NCI-H1092 treated with DMSO at 0.1 percent for 48 hours (cell line): Measurements from ENCODE around the gene CBLB.
"Not testable (repeated sequence)": the region's sequence is repeated elsewhere in the genome, so short reads cannot be mapped to it uniquely, and the experiment has no call there.

Experiments used
- DNase-seq: peaks from one replicate; lab custom pipeline; 2025; lab: John Stamatoyannopoulos, UW

The CBLB gene

GRCh38 chr3:105786241-105786640 lies 82.6 kb downstream of the CBLB start:
- DNase-seq = no peak

- no peak for DNase-seq
Observed at GRCh38 chr3:105785803-105786202, 83.0 kb downstream of the CBLB start.

GRCh38 chr3:105783631-105784030 lies 85.2 kb downstream of the CBLB start:
- DNase-seq = no peak

DNA sequence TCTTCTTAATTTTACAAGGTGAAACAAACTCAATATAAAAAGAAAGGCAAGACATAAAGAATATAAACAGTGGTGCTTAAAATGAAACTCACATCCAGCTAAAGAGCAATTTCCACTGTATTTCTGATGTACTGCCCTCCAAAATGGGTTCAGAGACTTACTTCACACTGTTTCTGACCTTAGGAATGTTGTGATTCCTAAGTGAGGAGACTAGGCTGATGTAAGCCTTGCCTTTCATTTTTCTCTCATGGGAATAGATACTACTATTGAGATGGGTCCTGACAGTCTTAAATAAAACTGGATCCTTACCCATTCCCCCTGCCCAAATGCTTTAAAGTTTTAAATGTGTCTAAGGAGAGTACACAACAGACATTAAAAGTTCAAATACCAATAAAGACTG lies 86.9 kb downstream of the CBLB start:
- no peak for DNase-seq

DNA sequence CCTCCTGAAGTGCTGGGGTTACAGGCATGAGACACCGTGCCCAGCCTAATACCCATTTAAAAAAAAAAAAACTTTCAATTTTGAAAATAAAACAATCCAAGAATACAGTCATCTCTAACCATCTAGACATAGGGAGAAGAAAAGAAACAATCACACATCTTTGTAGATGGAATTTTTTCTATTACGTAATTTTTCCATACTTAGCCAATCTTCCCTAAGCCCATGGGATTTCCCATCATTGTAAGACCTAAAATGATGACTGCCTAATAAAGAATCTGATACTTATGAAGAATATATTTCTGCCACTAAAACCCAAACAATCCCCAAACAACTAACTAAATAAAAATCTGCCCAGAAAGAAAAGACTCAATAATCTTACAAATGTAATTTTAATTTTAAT lies 88.7 kb downstream of the CBLB start:
- no peak for DNase-seq

DNA sequence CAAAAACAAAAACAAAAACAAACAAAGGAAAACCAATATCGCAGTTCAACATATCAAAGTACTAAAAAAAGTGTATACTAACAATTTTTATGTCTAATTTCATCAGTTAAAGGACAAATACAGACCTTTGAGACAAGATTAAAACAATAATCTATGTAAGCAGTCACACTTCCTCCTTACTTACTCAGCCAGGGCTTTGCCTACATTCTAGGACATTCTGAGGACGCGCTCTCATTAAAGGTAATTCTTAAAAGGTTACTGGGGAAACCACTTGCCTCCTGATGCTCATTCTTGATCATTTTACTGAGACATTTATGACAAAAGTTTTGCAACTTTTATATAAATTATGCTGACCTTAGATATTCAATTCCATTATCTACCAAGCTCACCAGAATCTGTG lies 93.4 kb downstream of the CBLB start:
- DNase-seq = no peak

- no peak for DNase-seq
Observed at GRCh38 chr3:105774444-105775180, 94.2 kb downstream of the CBLB start.

DNA sequence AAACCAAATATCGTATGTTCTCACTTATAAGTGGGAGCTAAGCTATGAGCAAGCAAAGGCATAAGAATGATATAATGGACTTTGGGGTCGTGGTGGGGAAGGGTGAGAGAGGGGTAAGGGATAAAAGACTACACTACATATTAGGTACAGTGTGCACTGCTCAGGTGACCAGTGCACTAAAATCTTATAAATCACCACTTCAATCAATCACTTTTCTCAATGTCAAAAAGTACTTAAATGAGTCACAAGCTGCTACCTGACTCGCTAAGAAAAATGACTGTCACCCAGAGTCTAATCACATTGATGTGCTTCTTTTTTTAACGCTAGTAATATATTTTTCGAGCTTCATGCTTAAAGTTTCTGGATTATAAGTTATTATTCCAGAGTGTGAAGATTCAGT lies 95.5 kb downstream of the CBLB start:
- DNase-seq = no peak

GRCh38 chr3:105772635-105773034 lies 96.2 kb downstream of the CBLB start:
- no peak for DNase-seq

DNA sequence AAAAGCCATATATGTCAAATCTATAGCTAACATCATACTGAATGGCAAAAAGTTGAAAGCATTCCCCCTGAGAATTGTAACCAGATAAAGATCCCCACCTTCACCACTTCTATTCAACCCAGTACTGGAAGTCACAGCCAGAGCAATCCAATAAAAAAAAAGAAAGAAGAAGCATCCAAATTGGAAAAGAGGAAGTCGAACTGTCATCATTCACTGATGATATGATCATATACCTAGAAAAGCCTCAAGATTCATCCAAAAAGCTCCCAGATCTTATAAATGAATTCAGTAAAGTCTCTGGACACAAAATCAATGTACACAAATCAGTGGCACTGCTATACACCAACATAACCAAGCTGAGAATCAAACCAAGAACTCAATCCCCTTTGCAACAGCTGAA lies 97.4 kb downstream of the CBLB start:
- no peak for DNase-seq

GRCh38 chr3:105770410-105770809 lies 98.4 kb downstream of the CBLB start:
- no peak for DNase-seq

DNA sequence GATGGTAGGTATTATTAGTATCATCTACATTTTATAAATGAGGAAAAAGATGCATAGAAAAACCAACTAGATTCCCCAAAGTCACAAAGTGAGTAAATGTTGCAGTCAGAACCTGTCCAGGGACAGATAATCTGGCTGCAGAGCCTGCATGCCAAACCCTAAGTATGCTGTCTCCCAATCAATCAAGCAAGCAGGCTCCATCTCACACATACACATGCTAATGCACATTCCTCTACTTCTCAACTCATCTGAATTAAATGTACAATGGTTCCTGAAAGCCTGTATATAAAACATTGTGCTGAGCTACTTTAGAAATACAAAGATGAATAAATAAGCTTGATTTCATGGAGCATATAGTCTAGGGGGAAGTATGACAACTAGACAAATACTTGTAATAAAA lies 101.0 kb downstream of the CBLB start:
- no peak for DNase-seq

DNA sequence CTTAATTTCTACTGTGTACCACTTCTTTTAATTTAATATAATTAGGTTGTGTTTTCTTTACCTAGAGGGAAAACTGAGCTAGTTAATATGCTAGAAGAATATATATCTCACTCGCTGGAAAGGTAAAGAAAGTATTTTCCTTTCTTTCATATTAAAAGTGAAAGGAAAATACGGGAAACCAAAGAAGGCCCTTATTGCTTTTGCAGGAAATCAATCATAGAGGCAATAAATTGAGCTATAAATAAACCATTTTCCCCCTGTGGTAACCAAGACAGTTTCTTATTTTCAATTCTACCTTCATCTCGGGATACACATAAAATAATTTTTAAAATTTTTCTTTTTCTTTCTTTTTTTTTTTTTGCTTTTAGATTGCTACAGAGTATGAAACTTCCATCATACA lies 101.6 kb downstream of the CBLB start:
- no peak for DNase-seq

GRCh38 chr3:105765308-105765639 lies 103.5 kb downstream of the CBLB start:
- no peak for DNase-seq

DNA sequence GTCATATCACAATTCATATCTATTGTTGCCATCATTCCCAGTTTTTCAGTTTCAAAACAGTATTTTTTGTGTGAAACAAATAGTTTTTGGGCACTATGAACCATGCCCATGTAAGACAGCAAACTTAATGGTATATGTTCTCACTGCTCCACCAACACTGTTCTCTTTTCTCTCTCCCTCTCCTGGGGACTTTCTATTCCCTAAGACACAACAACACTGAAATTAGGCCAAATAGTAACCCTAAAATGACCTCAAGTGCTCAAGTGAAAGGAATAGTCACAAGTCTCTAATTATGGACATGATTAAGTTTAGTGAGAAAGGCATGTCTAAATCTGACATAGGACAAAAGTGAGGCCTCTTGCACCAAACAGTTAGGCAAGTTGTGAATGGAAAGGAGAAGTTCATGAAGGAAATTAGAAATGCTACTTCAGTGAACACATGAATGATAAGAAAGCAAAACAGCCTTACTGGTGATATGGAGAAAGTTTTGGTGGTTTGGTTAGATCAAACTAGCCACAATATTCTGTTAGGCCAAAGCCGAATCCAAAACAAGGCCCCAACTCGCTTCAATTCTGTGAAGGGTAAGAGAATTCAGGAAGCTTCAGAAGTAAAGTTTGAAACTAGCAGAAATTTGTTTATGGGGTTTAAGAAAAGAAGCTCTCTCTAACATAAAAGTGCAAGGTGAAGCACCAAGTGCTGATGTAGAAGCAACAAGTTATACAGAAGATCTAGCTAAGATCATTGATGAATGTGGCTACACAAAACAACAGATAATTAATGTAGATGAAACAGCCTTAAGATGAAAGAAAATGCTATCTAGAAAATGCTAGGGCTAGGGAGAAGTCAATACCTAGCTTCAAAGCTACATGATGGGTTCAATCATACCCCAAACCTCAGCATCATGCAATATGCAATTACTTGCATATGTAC lies 104.2 kb downstream of the CBLB start:
- DNase-seq = no peak

GRCh38 chr3:105763659-105764036 lies 105.2 kb downstream of the CBLB start:
- DNase-seq = no peak

DNA sequence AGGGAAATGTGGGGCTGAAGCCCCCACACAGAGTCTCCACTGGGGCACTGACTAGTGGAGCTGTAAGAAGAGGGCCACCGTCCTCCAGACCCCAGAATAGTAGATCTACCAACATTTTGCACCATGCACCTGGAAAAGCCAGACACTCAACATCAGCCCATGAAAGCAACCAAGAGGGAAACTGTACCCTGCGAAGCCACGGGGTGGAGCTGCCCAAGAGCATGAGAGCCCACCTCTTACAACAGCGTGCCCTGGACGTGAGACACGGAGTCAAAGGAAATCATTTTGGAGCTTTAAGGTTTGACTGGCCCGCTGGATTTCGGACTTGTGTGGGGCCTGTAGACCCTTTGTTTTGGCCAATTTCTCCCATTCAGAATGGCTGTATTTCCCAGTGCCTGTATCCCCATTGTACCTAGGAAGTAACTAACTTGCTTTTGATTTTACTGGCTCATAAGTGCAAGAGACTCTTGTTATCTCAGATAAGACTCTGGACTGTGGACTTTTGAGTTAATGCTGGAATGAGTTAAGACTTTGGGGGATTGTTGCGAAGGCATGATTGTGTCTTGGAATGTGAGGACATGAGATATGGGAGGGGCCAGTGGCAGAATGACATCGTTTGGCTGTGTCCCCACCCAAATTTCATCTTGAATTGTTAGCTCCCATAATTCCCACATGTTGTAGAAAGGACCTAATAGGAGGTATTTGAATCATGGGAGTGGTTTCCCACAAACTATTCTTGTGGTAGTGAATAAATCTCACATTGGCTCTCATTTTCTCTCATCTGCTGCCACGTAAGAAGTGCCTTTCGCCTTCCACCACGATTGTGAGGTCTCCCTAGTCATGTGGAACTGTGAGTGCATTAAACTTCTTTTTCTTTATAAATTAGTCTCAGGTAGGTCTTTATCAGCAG lies 105.8 kb downstream of the CBLB start:
- no peak for DNase-seq

- not testable (repeated sequence) for DNase-seq
Observed at GRCh38 chr3:105762214-105762613, 106.6 kb downstream of the CBLB start.

DNA sequence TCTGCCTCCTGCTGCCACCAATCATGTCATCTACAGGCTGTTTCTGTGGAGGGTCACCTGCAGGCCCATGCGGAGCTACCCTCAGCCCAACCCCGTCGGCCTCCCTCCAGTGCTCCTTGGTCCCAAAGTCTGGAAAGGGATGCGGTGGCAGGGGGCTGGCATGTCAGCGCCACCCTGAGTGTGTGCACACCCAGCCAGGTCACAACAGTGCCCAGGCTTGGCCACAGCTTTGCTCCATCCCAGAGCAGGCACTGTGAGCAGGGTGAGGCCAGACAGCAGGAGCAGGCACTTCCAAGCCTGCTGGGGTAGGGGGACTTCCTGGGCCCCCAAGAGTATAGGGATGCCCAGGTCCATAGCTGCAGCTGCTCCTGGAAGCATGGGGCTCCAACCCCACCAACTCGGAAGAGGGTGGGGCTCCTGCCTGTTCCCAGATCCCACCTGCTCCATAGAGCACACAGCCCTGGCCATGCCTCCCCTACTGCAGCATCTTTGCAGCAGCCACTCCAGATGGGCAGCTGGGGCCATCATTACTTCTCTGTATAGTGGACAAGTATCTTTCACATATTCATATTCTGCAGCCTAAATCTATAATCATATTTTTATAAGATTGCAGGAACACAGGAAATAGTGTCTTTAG lies 109.3 kb downstream of the CBLB start:
- no peak for DNase-seq

DNA sequence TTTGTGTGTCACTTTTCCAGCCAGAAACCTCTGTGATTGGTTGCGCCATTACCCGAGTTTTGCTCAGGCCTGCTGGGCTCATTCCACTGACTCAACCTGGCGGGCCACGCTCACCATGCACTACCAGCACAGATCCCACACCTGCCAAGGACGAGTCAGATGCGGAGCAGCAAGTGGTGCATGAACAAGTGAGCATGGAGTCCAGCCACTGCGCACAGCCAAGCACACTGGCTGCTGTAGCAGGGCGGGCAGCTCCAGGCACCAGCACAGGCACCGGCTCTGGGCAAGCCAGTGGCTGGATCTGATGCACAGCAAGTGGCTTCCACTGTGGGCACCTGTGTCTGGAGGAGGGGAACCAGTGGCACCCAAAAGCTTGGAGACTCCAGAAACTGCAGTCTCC lies 110.4 kb downstream of the CBLB start:
- DNase-seq = no peak

DNA sequence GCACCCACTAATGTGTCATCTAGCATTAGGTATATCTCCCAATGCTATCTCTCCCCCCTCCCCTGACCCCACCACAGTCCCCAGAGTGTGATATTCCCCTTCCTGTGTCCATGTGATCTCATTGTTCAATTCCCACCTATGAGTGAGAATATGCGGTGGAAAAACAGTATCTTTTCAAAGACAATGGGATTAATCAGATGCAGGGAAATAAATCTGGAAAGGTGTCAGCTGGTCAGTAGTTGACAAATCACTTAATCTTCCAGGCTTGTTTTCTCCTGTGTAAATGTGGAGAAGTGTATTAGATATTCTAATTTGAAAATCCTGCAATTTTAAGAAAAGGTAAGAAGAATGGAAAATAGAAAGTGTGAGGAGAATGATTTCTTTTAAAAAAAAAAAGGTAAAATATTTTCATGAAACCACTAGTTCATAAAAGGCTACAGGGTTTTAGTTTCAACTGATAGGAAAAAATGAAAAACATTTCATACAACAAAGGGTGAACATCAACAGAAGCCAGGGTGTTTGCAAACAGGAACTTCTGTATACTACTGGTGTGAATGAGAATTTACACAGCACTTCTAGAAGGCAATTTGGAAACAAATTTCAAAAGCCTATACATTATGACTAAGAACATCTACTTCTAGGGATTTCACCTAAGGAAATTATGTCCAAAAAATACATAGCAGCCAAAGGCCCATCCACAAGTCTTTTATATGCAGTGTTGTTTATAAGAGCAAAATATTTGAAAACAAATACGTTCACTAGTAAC lies 113.5 kb downstream of the CBLB start:
- DNase-seq = no peak
